ENCODE results near the gene TMEM183A. TPM values are rescaled to one million over a fixed set of nuclear protein-coding genes. Genes with fewer than 3 reads are reported as not detected.

Gene TMEM183A
- total and polyA plus RNA-seq, 10 of the 15 experiments (the other 5 are each of a cell fraction or from before 2014, with no cell fraction given), result 12.3 to 103 (median 66.3) TPM

DNA sequence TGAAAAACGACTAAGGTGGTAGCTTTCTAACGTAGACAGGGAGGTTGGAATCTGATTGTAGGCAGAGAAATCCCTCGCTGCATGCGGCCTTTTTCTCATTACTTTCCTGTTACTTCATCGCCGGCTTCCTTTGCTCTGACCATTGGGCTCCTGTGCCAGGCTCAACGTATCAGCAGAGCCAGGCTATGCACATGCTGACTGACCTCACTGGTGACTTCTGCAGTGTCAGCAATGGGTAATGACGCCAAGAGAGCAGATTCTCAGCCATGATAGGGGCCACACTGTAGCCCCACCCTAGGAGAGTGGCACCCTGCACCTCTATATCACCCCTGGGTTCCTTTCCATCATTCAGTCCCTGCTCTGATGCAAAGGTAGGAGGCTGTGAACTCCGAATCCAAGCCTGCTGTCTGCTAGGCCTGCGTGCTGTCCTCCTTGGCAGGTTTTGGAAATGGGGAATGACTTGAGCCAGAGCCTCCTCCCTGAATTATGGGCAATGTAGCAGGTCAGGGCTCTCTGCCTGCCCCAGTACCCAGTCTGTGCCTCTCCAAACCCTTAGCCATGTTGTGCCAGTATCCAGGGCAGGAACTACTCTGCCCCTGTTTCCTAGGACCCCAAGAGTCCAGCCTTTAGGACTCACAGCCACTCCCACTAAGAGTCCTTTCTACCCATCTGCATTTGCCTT, 30.5 kb downstream of the TMEM183A start:
- RAD21 ChIA-PET (ENCODE audit: unreplicated experiment), result interaction anchor here (3.4 to 3.7 kb wide), 2 partner anchors 178 to 231 kb away, joined by 20 to 46 read pairs; no protein-coding TSS in a partner anchor
- Histone ChIP-seq H3K4me2 (ENCODE audit: control insufficient read depth, insufficient read depth) (no peak overlapping the region), H2AFZ (ENCODE audit: control insufficient read depth, low read depth, low read length) (no peak overlapping the region), H3K4me1 (ENCODE audit: control insufficient read depth, insufficient read depth, low read length) (peaks cover 11% of the 10 kb centered on the region), H4K20me1 (ENCODE audit: control insufficient read depth, insufficient read depth) (peaks cover 6% of the 10 kb centered on the region), H3K9me3 (replicated peaks; ENCODE audit: control insufficient read depth, insufficient read depth, low read length) (no peaks in the 10 kb centered on the region), H3K27me3 (replicated peaks in 1 of 2; ENCODE audit: control insufficient read depth in 2 of 2, insufficient read depth in 2 of 2, low read length in 1 of 2) (no peaks in the 10 kb centered on the region), H3K4me3 (no peak overlapping the region), H3K36me3 (ENCODE audit: control insufficient read depth in 2 of 2, insufficient read depth in 2 of 2, low read length in 1 of 2) (no peaks in the 10 kb centered on the region; a peak in 1 of 4 replicates), H3K9ac (ENCODE audit: control insufficient read depth, insufficient read depth, low read length) (no peak overlapping the region), H3K27ac (ENCODE audit: control insufficient read depth, insufficient read depth) (no peak overlapping the region), H3K79me2 (ENCODE audit: control insufficient read depth, insufficient read depth, low read length) (no peaks in the 10 kb centered on the region)
- no TSS peak for BruUV-seq (replicated peaks)
- DNase-seq (ENCODE audit: low read depth, low spot score) (no peak), ATAC-seq (no peak; the same call in 2 of the 3 replicates), FAIRE-seq (no peak)
- POLR2A ChIA-PET, result no interaction called here
- SMC1A ChIA-PET (ENCODE audit: uncharacterized antibody, unreplicated experiment), result interaction anchor here (3.5 kb wide), 1 partner anchor 135 kb away, joined by 24 read pairs; no protein-coding TSS in a partner anchor
- CTCF ChIA-PET, result interaction anchor here (0.6 to 9.7 kb wide), 5 partner anchors 10 to 232 kb away, joined by 4 to 127 read pairs (median 66); no protein-coding TSS in a partner anchor
- WGBS (ENCODE audit: insufficient coverage, insufficient replicate concordance, low lambda C conversion rate, missing lambda C conversion rate), result 37% methylated on average over 10 of the region's 10 CpGs
- in situ Hi-C loops (cut with MboI), result loop anchor here (5.0 kb wide), 1 partner anchor 180 kb away; no protein-coding TSS in a partner anchor
- intact Hi-C loops (cut with micrococcal nuclease; ENCODE audit: unreplicated experiment), result loop anchor here (2.0 to 10.0 kb wide), 2 partner anchors 231 to 297 kb away; no protein-coding TSS in a partner anchor
- TF ChIP-seq CHD1 (IDR thresholded peaks at IDR 0.05; ENCODE audit: low read depth, low read length) (no peak), ASH2L (IDR thresholded peaks at IDR 0.05; ENCODE audit: borderline replicate concordance, low read depth) (no peak), SPI1 (IDR thresholded peaks at IDR 0.05; ENCODE audit: borderline replicate concordance, insufficient read depth, low read depth, low read length) (no peak), NR2C2 (IDR thresholded peaks at IDR 0.05; ENCODE audit: borderline replicate concordance, control insufficient read depth, insufficient read length, low read depth) (no peak), CBFB (IDR thresholded peaks at IDR 0.05; ENCODE audit: low read depth) (no peak)
- TF ChIP-seq, protein P1, sequence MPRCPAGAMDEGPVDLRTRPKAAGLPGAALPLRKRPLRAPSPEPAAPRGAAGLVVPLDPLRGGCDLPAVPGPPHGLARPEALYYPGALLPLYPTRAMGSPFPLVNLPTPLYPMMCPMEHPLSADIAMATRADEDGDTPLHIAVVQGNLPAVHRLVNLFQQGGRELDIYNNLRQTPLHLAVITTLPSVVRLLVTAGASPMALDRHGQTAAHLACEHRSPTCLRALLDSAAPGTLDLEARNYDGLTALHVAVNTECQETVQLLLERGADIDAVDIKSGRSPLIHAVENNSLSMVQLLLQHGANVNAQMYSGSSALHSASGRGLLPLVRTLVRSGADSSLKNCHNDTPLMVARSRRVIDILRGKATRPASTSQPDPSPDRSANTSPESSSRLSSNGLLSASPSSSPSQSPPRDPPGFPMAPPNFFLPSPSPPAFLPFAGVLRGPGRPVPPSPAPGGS (IDR thresholded peaks at IDR 0.05; ENCODE audit: borderline replicate concordance, insufficient read depth, low read depth, low read length, poor library complexity, severe bottlenecking), result no peak

Measured in GM12878 (cell line).